ENCODE measurements around the gene IL15RA. TPM values are rescaled to one million over a fixed set of nuclear protein-coding genes. Genes with fewer than 3 reads are reported as not detected.

The IL15RA gene
- total and polyA plus RNA-seq, 10 of the 15 experiments (the other 5 are each of a cell fraction or from before 2014, with no cell fraction given) = 2.0 to 14.8 (median 12.1) TPM

DNA sequence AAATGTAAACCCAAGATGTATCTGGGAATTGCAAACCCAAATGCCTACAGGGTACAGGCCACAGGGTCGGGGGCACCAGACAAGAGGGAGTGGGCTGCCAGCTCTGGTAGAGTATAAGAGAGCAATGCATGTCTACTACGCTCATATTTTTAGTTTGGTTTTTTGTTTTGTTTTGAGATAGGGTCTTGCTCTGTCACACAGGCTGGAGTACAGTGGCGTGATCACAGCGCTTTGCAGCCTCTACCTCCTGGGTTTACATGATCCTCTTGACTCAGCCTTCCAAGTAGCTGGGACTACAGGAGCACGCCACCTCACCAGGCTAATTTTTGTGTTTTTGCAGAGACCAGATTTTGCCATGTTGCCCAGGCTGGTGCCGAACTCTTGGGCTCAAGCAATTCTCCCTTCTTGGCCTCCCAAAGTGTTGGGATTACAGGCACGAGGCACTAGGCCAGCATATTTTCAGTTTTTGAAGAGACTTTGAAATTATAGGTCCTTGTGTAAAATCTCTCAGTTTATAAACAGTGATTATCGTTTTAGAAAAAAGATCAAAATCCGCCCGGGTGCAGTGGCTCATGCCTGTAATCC, 11.1 kb upstream of the IL15RA start (continued):
- no peak for TF ChIP-seq NR2C1 (IDR thresholded peaks at IDR 0.05)
- TF ChIP-seq KLF5 (IDR thresholded peaks at IDR 0.05; ENCODE audit: partially characterized antibody) = no peak

DNA sequence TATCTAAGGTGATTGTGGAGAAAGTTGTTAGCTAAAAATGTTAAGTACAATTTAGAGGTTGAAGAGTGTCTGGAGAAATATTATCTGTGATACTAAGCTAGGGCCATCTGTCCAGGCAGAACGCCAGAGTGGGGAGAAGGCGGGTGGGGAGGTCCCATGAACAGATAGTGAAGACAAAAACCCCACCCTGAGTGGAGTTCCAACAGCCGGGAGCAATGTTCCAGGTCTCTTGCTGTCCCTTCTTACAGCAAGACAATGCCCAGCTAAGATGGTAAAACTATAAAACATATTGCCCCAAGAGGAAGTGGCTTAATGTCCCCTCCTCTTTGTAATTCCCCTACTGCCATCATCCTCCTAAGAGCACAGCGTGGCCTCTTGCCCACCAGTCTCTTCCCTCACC, 10.4 kb upstream of the IL15RA start:
- TF ChIP-seq JUNB (IDR thresholded peaks at IDR 0.05) = no peak
- TF ChIP-seq, protein P1, sequence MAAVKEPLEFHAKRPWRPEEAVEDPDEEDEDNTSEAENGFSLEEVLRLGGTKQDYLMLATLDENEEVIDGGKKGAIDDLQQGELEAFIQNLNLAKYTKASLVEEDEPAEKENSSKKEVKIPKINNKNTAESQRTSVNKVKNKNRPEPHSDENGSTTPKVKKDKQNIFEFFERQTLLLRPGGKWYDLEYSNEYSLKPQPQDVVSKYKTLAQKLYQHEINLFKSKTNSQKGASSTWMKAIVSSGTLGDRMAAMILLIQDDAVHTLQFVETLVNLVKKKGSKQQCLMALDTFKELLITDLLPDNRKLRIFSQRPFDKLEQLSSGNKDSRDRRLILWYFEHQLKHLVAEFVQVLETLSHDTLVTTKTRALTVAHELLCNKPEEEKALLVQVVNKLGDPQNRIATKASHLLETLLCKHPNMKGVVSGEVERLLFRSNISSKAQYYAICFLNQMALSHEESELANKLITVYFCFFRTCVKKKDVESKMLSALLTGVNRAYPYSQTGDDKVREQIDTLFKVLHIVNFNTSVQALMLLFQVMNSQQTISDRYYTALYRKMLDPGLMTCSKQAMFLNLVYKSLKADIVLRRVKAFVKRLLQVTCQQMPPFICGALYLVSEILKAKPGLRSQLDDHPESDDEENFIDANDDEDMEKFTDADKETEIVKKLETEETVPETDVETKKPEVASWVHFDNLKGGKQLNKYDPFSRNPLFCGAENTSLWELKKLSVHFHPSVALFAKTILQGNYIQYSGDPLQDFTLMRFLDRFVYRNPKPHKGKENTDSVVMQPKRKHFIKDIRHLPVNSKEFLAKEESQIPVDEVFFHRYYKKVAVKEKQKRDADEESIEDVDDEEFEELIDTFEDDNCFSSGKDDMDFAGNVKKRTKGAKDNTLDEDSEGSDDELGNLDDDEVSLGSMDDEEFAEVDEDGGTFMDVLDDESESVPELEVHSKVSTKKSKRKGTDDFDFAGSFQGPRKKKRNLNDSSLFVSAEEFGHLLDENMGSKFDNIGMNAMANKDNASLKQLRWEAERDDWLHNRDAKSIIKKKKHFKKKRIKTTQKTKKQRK (IDR thresholded peaks at IDR 0.05; ENCODE audit: low read depth, low read length) = no peak
- TF ChIP-seq, protein P2, sequence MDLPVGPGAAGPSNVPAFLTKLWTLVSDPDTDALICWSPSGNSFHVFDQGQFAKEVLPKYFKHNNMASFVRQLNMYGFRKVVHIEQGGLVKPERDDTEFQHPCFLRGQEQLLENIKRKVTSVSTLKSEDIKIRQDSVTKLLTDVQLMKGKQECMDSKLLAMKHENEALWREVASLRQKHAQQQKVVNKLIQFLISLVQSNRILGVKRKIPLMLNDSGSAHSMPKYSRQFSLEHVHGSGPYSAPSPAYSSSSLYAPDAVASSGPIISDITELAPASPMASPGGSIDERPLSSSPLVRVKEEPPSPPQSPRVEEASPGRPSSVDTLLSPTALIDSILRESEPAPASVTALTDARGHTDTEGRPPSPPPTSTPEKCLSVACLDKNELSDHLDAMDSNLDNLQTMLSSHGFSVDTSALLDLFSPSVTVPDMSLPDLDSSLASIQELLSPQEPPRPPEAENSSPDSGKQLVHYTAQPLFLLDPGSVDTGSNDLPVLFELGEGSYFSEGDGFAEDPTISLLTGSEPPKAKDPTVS (IDR thresholded peaks at IDR 0.05; ENCODE audit: low read depth, low read length) = no peak
- TF ChIP-seq, protein P3, sequence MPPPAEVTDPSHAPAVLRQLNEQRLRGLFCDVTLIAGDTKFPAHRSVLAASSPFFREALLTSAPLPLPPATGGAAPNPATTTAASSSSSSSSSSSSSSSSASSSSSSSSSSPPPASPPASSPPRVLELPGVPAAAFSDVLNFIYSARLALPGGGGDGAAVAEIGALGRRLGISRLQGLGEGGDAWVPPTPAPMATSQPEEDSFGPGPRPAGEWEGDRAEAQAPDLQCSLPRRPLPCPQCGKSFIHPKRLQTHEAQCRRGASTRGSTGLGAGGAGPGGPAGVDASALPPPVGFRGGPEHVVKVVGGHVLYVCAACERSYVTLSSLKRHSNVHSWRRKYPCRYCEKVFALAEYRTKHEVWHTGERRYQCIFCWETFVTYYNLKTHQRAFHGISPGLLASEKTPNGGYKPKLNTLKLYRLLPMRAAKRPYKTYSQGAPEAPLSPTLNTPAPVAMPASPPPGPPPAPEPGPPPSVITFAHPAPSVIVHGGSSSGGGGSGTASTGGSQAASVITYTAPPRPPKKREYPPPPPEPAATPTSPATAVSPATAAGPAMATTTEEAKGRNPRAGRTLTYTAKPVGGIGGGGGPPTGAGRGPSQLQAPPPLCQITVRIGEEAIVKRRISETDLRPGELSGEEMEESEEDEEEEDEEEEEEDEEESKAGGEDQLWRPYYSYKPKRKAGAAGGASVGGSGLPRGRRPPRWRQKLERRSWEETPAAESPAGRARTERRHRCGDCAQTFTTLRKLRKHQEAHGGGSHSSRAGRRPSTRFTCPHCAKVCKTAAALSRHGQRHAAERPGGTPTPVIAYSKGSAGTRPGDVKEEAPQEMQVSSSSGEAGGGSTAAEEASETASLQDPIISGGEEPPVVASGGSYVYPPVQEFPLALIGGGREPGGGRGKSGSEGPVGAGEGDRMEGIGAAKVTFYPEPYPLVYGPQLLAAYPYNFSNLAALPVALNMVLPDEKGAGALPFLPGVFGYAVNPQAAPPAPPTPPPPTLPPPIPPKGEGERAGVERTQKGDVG (CRISPR knock-in tag; IDR thresholded peaks at IDR 0.05) = no peak
- peak; percentile 70; the same call in 1 of the 2 replicates for TF ChIP-seq SPI1 (IDR thresholded peaks at IDR 0.05; ENCODE audit: borderline replicate concordance, insufficient read depth, low read depth, low read length)
- ChIA-PET POLR2A (no interaction called here), SMC1A (ENCODE audit: uncharacterized antibody, unreplicated experiment) (interaction anchor here (1.2 to 2.4 kb wide), 3 partner anchors 10 to 128 kb away, joined by 3 to 7 read pairs (median 6); partner anchors contain the start of gene IL15RA), CTCF (interaction anchor here (1.2 to 1.9 kb wide), 4 partner anchors 10 to 99 kb away, joined by 3 to 8 read pairs (median 4); no protein-coding TSS in a partner anchor), RAD21 (ENCODE audit: unreplicated experiment) (interaction anchor here (0.5 to 2.4 kb wide), 2 partner anchors 11 to 459 kb away, joined by 3 to 14 read pairs; partner anchors contain the start of gene IL15RA)
- no peaks in the 10 kb centered on the region for H3K27me3 ChIP-seq (replicated peaks in 1 of 2; ENCODE audit: control insufficient read depth in 2 of 2, insufficient read depth in 2 of 2, low read length in 1 of 2)
- intact Hi-C loops (cut with micrococcal nuclease; ENCODE audit: unreplicated experiment) (no loop called here), in situ Hi-C loops (cut with MboI) (no loop called here)
- H3K4me3 ChIP-seq = no peak overlapping the region
- no peak overlapping the region for H3K4me2 ChIP-seq (ENCODE audit: control insufficient read depth, insufficient read depth)
- ATAC-seq = peak; percentile 91
- WGBS (ENCODE audit: insufficient coverage, insufficient replicate concordance, low lambda C conversion rate, missing lambda C conversion rate) = 46% methylated on average over 4 of the region's 4 CpGs
- FAIRE-seq = no peak
- no TSS peak for BruUV-seq (replicated peaks)
- peaks cover 4% of the 10 kb centered on the region; the same call in 2 of the 3 replicates for H3K9me3 ChIP-seq (replicated peaks; ENCODE audit: control insufficient read depth, insufficient read depth, low read length)
- DNase-seq (ENCODE audit: low read depth, low spot score) = no peak
- peak overlapping the region; percentile 67 for H2AFZ ChIP-seq (ENCODE audit: control insufficient read depth, low read depth, low read length)
- no peaks in the 10 kb centered on the region for H4K20me1 ChIP-seq (ENCODE audit: control insufficient read depth, insufficient read depth)
- no peaks in the 10 kb centered on the region for H3K79me2 ChIP-seq (ENCODE audit: control insufficient read depth, insufficient read depth, low read length)
- H3K4me1 ChIP-seq (ENCODE audit: control insufficient read depth, insufficient read depth, low read length) = no peaks in the 10 kb centered on the region
- no peak overlapping the region for H3K9ac ChIP-seq (ENCODE audit: control insufficient read depth, insufficient read depth, low read length)
- H3K27ac ChIP-seq (ENCODE audit: control insufficient read depth, insufficient read depth) = no peak overlapping the region
- no peaks in the 10 kb centered on the region for H3K36me3 ChIP-seq (ENCODE audit: control insufficient read depth in 2 of 2, insufficient read depth in 2 of 2, low read length in 1 of 2)

Measured in GM12878 (cell line).